ENCODE data around the gene MROH2A.

Gene MROH2A

DNA sequence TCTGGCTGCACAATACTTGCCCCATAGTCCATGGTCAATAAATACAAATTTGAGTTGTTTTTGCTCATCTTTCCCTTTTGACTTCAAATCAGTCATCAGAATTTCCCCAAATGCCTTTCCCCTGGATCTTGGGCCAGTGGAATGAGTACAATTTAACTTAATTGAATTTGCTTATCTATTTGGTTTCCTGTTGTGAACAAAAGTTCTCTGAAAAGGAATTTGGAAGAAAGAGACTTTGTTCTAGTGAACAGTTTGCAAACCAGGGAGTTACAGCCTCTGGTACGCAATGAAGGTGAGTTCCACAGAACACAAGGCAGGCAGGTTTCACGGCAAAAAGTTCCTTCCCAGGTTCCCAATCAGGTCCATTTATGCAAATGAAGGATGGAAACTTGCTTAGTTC lies 19.3 kb upstream of the MROH2A start:
- DNase-seq (ENCODE audit: extremely low read depth, low read depth): no peak
- no peak overlapping the region for H3K4me3 ChIP-seq (replicated peaks; ENCODE audit: low read depth, low read length)
- TF ChIP-seq, protein P1, sequence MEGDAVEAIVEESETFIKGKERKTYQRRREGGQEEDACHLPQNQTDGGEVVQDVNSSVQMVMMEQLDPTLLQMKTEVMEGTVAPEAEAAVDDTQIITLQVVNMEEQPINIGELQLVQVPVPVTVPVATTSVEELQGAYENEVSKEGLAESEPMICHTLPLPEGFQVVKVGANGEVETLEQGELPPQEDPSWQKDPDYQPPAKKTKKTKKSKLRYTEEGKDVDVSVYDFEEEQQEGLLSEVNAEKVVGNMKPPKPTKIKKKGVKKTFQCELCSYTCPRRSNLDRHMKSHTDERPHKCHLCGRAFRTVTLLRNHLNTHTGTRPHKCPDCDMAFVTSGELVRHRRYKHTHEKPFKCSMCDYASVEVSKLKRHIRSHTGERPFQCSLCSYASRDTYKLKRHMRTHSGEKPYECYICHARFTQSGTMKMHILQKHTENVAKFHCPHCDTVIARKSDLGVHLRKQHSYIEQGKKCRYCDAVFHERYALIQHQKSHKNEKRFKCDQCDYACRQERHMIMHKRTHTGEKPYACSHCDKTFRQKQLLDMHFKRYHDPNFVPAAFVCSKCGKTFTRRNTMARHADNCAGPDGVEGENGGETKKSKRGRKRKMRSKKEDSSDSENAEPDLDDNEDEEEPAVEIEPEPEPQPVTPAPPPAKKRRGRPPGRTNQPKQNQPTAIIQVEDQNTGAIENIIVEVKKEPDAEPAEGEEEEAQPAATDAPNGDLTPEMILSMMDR (IDR thresholded peaks at IDR 0.05; ENCODE audit: low read depth, low read length, missing control alignments): no peak

DNA sequence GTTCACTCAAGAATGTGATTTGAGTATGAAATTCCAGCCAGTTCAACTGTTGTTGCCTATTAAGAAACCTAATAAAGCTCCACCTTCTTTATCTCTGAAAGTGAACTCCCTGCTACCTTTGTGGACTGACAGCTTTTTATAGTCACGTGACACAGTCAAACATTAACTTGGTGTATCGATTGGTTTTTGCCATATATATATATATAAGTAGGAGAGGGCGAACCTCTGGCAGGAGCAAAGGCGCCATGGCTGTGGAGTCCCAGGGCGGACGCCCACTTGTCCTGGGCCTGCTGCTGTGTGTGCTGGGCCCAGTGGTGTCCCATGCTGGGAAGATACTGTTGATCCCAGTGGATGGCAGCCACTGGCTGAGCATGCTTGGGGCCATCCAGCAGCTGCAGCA lies 18.1 kb upstream of the MROH2A start, which contains the start of gene UGT1A1:
Gene UGT1A1 (plus strand): TSS at position 228 of the 400 bp plus-strand sequence. CDS start 18 bp downstream, at position 246.
- DNase-seq (ENCODE audit: extremely low read depth, low read depth): no peak
- TF ChIP-seq, protein P1 (IDR thresholded peaks at IDR 0.05; ENCODE audit: low read depth, low read length, missing control alignments): no peak
- no peak within 1 kb of the TSS for H3K4me3 ChIP-seq (replicated peaks; ENCODE audit: low read depth, low read length)

DNA sequence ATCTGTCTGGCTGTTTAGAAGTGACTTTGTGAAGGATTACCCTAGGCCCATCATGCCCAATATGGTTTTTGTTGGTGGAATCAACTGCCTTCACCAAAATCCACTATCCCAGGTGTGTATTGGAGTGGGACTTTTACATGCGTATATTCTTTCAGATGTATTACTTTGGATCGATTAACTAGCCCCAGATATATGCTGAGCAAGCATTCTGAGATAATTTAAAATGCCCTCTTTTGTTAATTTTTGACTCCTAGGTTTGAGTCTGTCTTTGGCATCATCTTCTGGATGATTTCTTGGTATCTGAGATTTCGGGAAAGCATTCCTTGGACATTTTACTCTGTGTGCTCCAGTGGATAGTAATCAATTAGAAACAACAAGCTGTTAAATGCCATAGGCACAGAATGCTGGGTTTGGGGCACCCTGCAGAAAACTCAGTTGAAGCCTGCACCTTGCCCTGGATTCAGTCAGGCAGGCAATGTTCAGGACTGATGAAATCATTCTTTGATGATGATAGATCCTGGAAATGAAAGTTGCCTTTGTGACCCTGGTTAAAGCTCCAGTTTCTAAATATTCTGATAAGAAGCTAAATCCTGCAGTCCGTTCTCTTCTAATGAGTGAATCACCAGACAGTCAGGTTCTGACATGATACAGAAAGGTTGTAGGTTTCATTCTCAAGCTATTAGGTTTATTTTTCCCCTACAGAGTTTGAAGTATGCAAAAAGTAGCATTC lies 16.9 kb upstream of the MROH2A start:
- DNase-seq (ENCODE audit: extremely low read depth, low read depth): no peak
- H3K4me3 ChIP-seq (replicated peaks; ENCODE audit: low read depth, low read length): no peak overlapping the region
- TF ChIP-seq, protein P1 (IDR thresholded peaks at IDR 0.05; ENCODE audit: low read depth, low read length, missing control alignments): no peak

DNA sequence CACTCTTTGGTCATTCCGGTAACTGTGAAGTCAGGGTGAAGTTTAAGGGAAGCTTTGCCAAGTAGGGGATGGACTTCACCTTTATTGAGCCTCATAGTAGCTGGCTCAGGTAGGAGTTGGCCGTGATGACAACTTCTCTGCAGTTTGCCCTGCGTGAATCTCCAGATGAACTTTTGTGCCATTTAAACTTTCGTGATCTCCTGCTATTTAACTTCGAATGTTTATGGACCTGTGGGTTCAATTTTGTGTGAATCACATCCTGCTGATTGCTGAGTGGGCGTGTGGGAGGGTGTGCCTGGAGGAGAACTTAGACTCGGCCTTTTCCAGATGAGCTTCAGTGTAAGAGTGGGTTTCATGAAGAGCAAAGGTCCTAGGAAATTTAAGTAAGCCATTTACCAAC lies 13.9 kb upstream of the MROH2A start:
- H3K4me3 ChIP-seq (replicated peaks; ENCODE audit: low read depth, low read length): no peak overlapping the region
- DNase-seq (ENCODE audit: extremely low read depth, low read depth): peak; percentile 14
- TF ChIP-seq, protein P1 (IDR thresholded peaks at IDR 0.05; ENCODE audit: low read depth, low read length, missing control alignments): no peak

DNA sequence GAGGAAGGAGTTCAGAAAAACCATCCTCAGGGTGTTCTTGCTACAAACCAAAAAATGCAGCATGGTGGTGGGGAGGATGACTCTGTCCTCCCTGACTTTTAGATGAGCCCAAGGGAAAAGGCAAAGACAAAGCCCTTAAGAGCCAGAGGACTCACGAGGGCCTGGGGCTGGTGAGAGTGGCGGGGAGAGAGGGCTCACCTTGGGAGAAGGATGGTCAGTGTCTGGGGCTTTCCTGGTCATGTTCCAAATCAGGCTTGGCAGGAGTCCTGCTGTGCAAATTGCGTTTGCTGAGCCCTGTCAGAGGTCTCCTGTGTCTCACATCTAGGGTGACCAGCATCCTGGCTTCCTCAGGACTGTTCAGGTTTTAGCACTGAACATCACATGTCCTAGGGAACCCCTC lies 13.4 kb upstream of the MROH2A start:
- no peak for DNase-seq (ENCODE audit: extremely low read depth, low read depth)
- no peak overlapping the region for H3K4me3 ChIP-seq (replicated peaks; ENCODE audit: low read depth, low read length)
- TF ChIP-seq, protein P1 (IDR thresholded peaks at IDR 0.05; ENCODE audit: low read depth, low read length, missing control alignments): no peak

DNA sequence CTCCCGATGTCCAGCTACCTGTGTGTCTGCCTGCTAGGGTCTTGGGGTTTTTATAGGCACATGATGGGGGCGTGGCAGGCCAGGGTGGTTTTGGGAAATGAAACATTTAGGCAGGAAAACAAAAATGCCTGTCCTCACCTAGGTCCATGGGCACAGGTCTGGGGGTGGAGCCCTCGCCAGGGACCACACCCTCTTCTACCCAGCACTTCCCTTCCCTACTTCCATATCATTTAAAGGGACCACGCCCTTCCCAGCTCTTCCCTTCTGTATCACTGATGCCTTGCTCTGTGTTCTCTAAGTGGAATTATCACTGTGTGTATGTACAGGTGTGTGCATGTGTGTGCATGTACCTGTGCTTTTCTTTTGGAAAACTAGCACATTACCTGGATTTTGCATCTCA lies 11.7 kb upstream of the MROH2A start:
- H3K4me3 ChIP-seq (replicated peaks; ENCODE audit: low read depth, low read length): no peak overlapping the region
- no peak for DNase-seq (ENCODE audit: extremely low read depth, low read depth)
- TF ChIP-seq, protein P1 (IDR thresholded peaks at IDR 0.05; ENCODE audit: low read depth, low read length, missing control alignments): no peak

DNA sequence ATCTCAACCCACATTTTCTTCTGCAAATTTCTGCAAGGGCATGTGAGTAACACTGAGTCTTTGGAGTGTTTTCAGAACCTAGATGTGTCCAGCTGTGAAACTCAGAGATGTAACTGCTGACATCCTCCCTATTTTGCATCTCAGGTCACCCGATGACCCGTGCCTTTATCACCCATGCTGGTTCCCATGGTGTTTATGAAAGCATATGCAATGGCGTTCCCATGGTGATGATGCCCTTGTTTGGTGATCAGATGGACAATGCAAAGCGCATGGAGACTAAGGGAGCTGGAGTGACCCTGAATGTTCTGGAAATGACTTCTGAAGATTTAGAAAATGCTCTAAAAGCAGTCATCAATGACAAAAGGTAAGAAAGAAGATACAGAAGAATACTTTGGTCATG lies 10.1 kb upstream of the MROH2A start:
- no peak for DNase-seq (ENCODE audit: extremely low read depth, low read depth)
- TF ChIP-seq, protein P1 (IDR thresholded peaks at IDR 0.05; ENCODE audit: low read depth, low read length, missing control alignments): no peak
- no peak overlapping the region for H3K4me3 ChIP-seq (replicated peaks; ENCODE audit: low read depth, low read length)

Data from HFF-Myc (cell line).